OCI-LY3 (cell line): ENCODE data around the gene SLC12A5.

Experiments used
- H2AFZ ChIP-seq: fragments of 200-600, 300-600 bp; shearing (Covaris generic); 2 replicates; pipeline ENCODE4 v1.6.0; 2014; ENCODE audit warnings: antibody characterized with exemption, low read depth, low read length
- H3K27ac ChIP-seq: fragments of 200-600, 300-600 bp; sonication (generic); 2 replicates; pipeline ENCODE4 v1.5.1; 2014; ENCODE audit warnings: mild to moderate bottlenecking, low read length, moderate library complexity, mixed read lengths
- H3K27me3 ChIP-seq: fragments of 200-600, 300-600 bp; sonication (generic); 2 replicates; pipeline ENCODE4 v1.6.1; 2014; ENCODE audit warnings: low read depth, low read length, mixed read lengths
- H3K36me3 ChIP-seq: fragments of 200-600, 300-600 bp; sonication (generic); replicated peaks from 2 replicates; pipeline ENCODE3; 2014; ENCODE audit warnings: low read depth, low read length, mixed read lengths
- H3K4me1 ChIP-seq: fragments of 300-600, 200-600 bp; sonication (generic); 2 replicates; pipeline ENCODE4 v1.6.1; 2014; ENCODE audit warnings: low read length, mixed read lengths
- H3K4me2 ChIP-seq: fragments of 200-600, 300-600 bp; sonication (generic); 2 replicates; pipeline ENCODE4 v1.6.1; 2014; ENCODE audit warnings: low read length, mixed read lengths
- H3K4me3 ChIP-seq: fragments of 300-600, 200-600 bp; sonication (generic); 2 replicates; pipeline ENCODE4 v1.5.1; 2014; ENCODE audit warnings: antibody characterized with exemption, mild to moderate bottlenecking, low read length, moderate library complexity
- H3K79me2 ChIP-seq: fragments of 300-600, 200-600 bp; shearing (Covaris generic); 2 replicates; pipeline ENCODE4 v1.6.1; 2014; ENCODE audit warnings: mild to moderate bottlenecking, low read length, mixed read lengths
- H3K9ac ChIP-seq: fragments of 300-600, 200-600 bp; shearing (Covaris generic); 2 replicates; pipeline ENCODE4 v1.6.0; 2014; ENCODE audit warnings: mild to moderate bottlenecking, low read length, moderate library complexity
- H3K9me3 ChIP-seq: fragments of 200-600, 300-600 bp; shearing (Covaris generic); 2 replicates; pipeline ENCODE4 v1.6.1; 2014; ENCODE audit warnings: low read length, mixed read lengths; ENCODE audit not compliant: insufficient read depth
- H4K20me1 ChIP-seq: fragments of 200-600, 300-600 bp; sonication (generic); 2 replicates; pipeline ENCODE4 v1.6.1; 2016; ENCODE audit warnings: low read length, mixed read lengths; ENCODE audit not compliant: insufficient read depth
- EZH2phosphoT487 ChIP-seq: fragments of 200-600 bp; shearing (Covaris generic); IDR thresholded peaks from 2 replicates; pipeline ENCODE4 v1.6.1; 2018; ENCODE audit warnings: antibody characterized with exemption, mixed run types, low read depth
- TF ChIP-seq, protein P1 (sequence below): fragments of 200-600, 300-600 bp; sonication (generic); IDR thresholded peaks from 2 replicates; pipeline ENCODE4 v1.5.1; 2014; ENCODE audit warnings: antibody characterized with exemption, low read length, low read depth

The SLC12A5 gene

DNA sequence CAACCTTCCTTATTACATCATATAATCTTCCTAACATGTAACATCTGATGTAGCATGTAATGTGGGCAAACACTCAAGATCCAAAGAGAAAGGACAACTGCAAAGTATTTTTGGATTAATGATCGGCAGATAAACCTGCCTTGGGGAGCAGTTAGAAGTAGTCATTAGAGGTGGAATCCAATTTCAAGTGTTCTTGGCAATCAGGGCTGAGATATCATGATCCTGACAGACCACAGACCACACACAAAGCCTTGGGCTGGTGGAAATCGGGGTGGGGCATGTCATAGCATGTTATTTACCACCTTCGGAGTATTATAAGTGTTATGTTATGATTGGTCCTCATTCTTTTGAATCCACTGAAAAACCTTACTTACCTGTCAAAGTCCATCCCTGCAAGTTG, 44.4 kb downstream of the SLC12A5 start:
- H2AFZ ChIP-seq = no peak overlapping the region
- H3K79me2 ChIP-seq = peaks cover 60% of the 10 kb centered on the region
- TF ChIP-seq EZH2phosphoT487 = no peak
- TF ChIP-seq, protein P1, sequence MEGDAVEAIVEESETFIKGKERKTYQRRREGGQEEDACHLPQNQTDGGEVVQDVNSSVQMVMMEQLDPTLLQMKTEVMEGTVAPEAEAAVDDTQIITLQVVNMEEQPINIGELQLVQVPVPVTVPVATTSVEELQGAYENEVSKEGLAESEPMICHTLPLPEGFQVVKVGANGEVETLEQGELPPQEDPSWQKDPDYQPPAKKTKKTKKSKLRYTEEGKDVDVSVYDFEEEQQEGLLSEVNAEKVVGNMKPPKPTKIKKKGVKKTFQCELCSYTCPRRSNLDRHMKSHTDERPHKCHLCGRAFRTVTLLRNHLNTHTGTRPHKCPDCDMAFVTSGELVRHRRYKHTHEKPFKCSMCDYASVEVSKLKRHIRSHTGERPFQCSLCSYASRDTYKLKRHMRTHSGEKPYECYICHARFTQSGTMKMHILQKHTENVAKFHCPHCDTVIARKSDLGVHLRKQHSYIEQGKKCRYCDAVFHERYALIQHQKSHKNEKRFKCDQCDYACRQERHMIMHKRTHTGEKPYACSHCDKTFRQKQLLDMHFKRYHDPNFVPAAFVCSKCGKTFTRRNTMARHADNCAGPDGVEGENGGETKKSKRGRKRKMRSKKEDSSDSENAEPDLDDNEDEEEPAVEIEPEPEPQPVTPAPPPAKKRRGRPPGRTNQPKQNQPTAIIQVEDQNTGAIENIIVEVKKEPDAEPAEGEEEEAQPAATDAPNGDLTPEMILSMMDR = no peak
- peaks cover 47% of the 10 kb centered on the region for H4K20me1 ChIP-seq
- H3K27ac ChIP-seq = no peak overlapping the region
- H3K9me3 ChIP-seq = no peaks in the 10 kb centered on the region
- no peaks in the 10 kb centered on the region for H3K27me3 ChIP-seq
- H3K36me3 ChIP-seq = peaks cover 71% of the 10 kb centered on the region
- no peak overlapping the region for H3K9ac ChIP-seq
- no peak overlapping the region for H3K4me3 ChIP-seq
- no peak overlapping the region for H3K4me2 ChIP-seq
- H3K4me1 ChIP-seq = no peaks in the 10 kb centered on the region

DNA sequence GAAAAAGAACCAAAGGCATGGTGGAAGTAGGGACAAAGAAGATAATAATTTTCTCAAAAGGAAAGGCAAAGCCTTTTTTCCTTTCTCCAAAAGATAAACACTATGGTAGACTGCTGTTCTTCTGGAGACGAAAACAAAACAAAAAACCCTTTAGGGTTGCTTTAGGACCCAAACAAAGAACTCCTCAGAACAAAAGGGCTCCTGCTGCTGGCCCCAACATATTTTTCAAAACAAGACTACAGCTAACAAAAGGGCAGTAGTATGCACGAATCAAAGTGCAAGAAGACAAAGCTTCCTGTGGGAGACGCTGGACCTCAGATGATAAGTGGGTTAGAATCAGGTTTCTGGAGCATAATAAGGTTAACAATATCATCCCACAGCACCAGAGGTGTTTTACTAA, 45.0 kb downstream of the SLC12A5 start:
- no peak for TF ChIP-seq EZH2phosphoT487
- TF ChIP-seq, protein P1 = no peak
- Histone ChIP-seq H3K36me3 (peaks cover 73% of the 10 kb centered on the region), H3K79me2 (peaks cover 65% of the 10 kb centered on the region), H3K4me3 (no peak overlapping the region), H3K4me1 (no peaks in the 10 kb centered on the region), H3K4me2 (no peak overlapping the region), H3K27me3 (no peaks in the 10 kb centered on the region), H2AFZ (no peak overlapping the region), H3K9ac (no peak overlapping the region), H3K9me3 (no peaks in the 10 kb centered on the region), H4K20me1 (peaks cover 53% of the 10 kb centered on the region), H3K27ac (no peak overlapping the region)

DNA sequence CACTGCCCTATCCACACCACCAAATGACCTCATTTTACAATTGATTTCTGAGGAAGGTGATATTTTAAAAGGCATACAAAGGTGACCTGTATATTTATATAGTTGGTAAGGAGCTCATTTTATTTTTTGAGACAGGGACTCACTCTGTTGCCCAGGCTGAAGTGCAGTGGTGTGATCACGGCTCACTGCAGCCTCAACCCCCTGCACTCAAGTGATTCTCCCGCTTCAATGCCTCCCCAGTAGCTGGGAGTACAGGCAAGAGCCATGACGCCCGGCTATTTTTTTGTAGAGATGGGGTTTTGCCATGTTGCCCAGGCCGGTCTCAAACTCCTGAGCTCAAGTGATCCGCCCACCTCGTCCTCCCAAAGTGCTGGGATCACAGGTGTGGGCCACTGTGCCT, 47.8 kb downstream of the SLC12A5 start:
- Histone ChIP-seq H3K36me3 (peaks cover 64% of the 10 kb centered on the region), H3K4me3 (no peak overlapping the region), H2AFZ (no peak overlapping the region), H3K9me3 (no peaks in the 10 kb centered on the region), H3K79me2 (peaks cover 83% of the 10 kb centered on the region), H4K20me1 (peaks cover 78% of the 10 kb centered on the region), H3K4me1 (no peaks in the 10 kb centered on the region), H3K9ac (no peak overlapping the region), H3K27me3 (no peaks in the 10 kb centered on the region), H3K4me2 (no peak overlapping the region), H3K27ac (no peak overlapping the region)
- TF ChIP-seq EZH2phosphoT487 = no peak
- TF ChIP-seq, protein P1 = no peak

DNA sequence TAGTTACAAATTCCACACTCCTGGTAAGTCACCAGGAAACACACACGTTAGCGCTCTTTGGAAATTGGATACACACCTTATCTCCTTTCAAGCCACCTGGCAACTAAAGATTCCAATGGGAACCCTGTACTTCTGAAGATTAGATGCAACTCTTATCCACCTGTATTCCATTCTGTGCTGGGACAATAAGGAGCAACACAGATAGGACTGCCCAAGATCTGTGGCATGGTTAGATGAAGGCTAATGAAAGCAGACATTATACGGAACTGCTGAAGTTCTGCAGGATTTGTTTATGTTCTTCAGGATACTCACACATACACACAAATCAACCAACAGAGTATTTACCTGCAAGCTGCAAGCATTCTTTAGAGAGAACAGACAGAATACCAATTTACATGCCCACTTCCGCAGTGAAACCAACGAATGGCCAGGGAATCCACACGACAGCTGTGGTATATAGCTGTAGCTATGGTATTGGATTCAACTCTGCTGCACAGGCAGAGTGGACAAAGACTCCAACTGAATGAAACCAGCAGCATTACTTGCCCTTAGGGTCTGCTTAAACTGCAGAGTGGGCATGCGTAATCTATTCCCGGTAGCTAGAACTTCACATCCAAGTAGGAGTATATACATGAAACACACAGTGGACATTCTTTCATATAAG, 48.8 kb downstream of the SLC12A5 start:
- Histone ChIP-seq H3K9me3 (no peaks in the 10 kb centered on the region), H4K20me1 (peaks cover 80% of the 10 kb centered on the region), H3K4me3 (no peak overlapping the region), H3K27me3 (no peaks in the 10 kb centered on the region), H3K36me3 (peaks cover 61% of the 10 kb centered on the region), H3K4me1 (no peaks in the 10 kb centered on the region; the same call in 1 of the 2 replicates), H3K9ac (no peak overlapping the region), H2AFZ (no peak overlapping the region), H3K4me2 (no peak overlapping the region), H3K79me2 (peaks cover 85% of the 10 kb centered on the region), H3K27ac (no peak overlapping the region)
- no peak for TF ChIP-seq EZH2phosphoT487
- TF ChIP-seq, protein P1 = no peak
